Osteocyte (in vitro differentiated cells): ENCODE results near the gene CACNG7. TPM values are rescaled to one million over a fixed set of nuclear protein-coding genes. Genes with fewer than 3 reads are reported as not detected.
A peak's percentile ranks its signal among the peaks of the same experiment; 100 is the strongest.

Source experiments
- DNase-seq: peaks from one replicate; pipeline ENCODE4 v3.0.0; 2021; ENCODE audit warnings: mixed read lengths; ENCODE audit not compliant: unreplicated experiment; ENCODE audit errors: extremely low spot score
- H3K27ac Mint-ChIP-seq: one replicate; pipeline ENCODE4 v1.8.0; 2021; ENCODE audit warnings: mild to moderate bottlenecking, mixed read lengths; ENCODE audit not compliant: unreplicated experiment
- H3K27me3 Mint-ChIP-seq: one replicate; pipeline ENCODE4 v1.8.0; 2021; ENCODE audit warnings: mixed read lengths; ENCODE audit not compliant: unreplicated experiment
- H3K36me3 Mint-ChIP-seq: one replicate; pipeline ENCODE4 v1.8.0; 2021; ENCODE audit warnings: mixed read lengths; ENCODE audit not compliant: unreplicated experiment
- H3K4me1 Mint-ChIP-seq: one replicate; pipeline ENCODE4 v1.8.0; 2021; ENCODE audit warnings: mixed read lengths; ENCODE audit not compliant: unreplicated experiment
- H3K4me3 Mint-ChIP-seq: one replicate; pipeline ENCODE4 v1.8.0; 2021; ENCODE audit warnings: mild to moderate bottlenecking, moderate library complexity, mixed read lengths; ENCODE audit not compliant: unreplicated experiment
- H3K9me3 Mint-ChIP-seq: one replicate; pipeline ENCODE4 v1.8.0; 2021; ENCODE audit warnings: mixed read lengths; ENCODE audit not compliant: unreplicated experiment
- CTCF ChIP-seq: fragments of 200-600 bp; sonication (generic); IDR thresholded peaks from 2 replicates; pipeline ENCODE4 v1.5.0; 2021; ENCODE audit warnings: antibody characterized with exemption, mild to moderate bottlenecking, moderate library complexity
- long read RNA-seq: library from polyadenylated mRNA; unstranded; transcript quantifications from one replicate; pipeline ENCODE4 v2.0.0, GENCODE V29; 2021
- total RNA-seq: library from RNA; stranded (reverse); gene quantifications from 2 replicates; pipeline ENCODE4 v1.2.1, GENCODE V29; 2021

The CACNG7 gene
- total RNA-seq: not detected in 2 replicates
- long read RNA-seq: 0 reads

- H3K27ac Mint-ChIP-seq: no peak within 1 kb of the TSS
- H3K36me3 Mint-ChIP-seq: peaks cover 3% of the 10 kb centered on the region
- H3K4me1 Mint-ChIP-seq: peaks cover 19% of the 10 kb centered on the region
- H3K9me3 Mint-ChIP-seq: no peaks in the 10 kb centered on the region
- no peak for TF ChIP-seq CTCF
- peak within 1 kb of the TSS; percentile 47 for H3K4me3 Mint-ChIP-seq
- H3K27me3 Mint-ChIP-seq: peaks cover 61% of the 10 kb centered on the region
- DNase-seq: no peak
Measured at GRCh38 chr19:53908935-53909415, at the start of gene CACNG7. TSS of gene CACNG7 (plus strand) at chr19:53909278. CDS start at chr19:53912832, 3,554 bp downstream.

- Mint-ChIP-seq H3K4me3 (no peak overlapping the region), H3K9me3 (no peaks in the 10 kb centered on the region), H3K36me3 (peaks cover 2% of the 10 kb centered on the region), H3K4me1 (peaks cover 25% of the 10 kb centered on the region), H3K27me3 (no peaks in the 10 kb centered on the region), H3K27ac (no peak overlapping the region)
- DNase-seq: no peak
- no peak for TF ChIP-seq CTCF
Measured at GRCh38 chr19:53864308-53864836, 44.7 kb upstream of the CACNG7 start.

GRCh38 chr19:53865523-53865917 is 43.6 kb upstream of the CACNG7 start:
- H3K4me1 Mint-ChIP-seq: peaks cover 28% of the 10 kb centered on the region
- DNase-seq: no peak
- H3K9me3 Mint-ChIP-seq: no peaks in the 10 kb centered on the region
- H3K4me3 Mint-ChIP-seq: peak overlapping the region; percentile 97
- H3K36me3 Mint-ChIP-seq: peaks cover 2% of the 10 kb centered on the region
- peak overlapping the region; percentile 100 for H3K27ac Mint-ChIP-seq
- no peaks in the 10 kb centered on the region for H3K27me3 Mint-ChIP-seq
- no peak for TF ChIP-seq CTCF

- Mint-ChIP-seq H3K9me3 (no peaks in the 10 kb centered on the region), H3K27me3 (no peaks in the 10 kb centered on the region), H3K4me3 (peak overlapping the region; percentile 97), H3K4me1 (peaks cover 32% of the 10 kb centered on the region), H3K36me3 (peaks cover 4% of the 10 kb centered on the region), H3K27ac (peak overlapping the region; percentile 100)
- peak; percentile 89 for DNase-seq
- no peak for TF ChIP-seq CTCF
Measured at GRCh38 chr19:53865918-53866864, 42.9 kb upstream of the CACNG7 start.

- TF ChIP-seq CTCF: no peak
- DNase-seq: no peak
- no peaks in the 10 kb centered on the region for H3K9me3 Mint-ChIP-seq
- peak overlapping the region; percentile 97 for H3K4me3 Mint-ChIP-seq
- H3K27ac Mint-ChIP-seq: peak overlapping the region; percentile 100
- no peaks in the 10 kb centered on the region for H3K27me3 Mint-ChIP-seq
- peaks cover 36% of the 10 kb centered on the region for H3K4me1 Mint-ChIP-seq
- peaks cover 9% of the 10 kb centered on the region for H3K36me3 Mint-ChIP-seq
Measured at GRCh38 chr19:53866865-53867224, 42.2 kb upstream of the CACNG7 start.
